Mesenchymal stem cell (in vitro differentiated cells and primary cell): ENCODE results near the gene TANC2.

Source experiments
- DNase-seq: peaks from one replicate; pipeline ENCODE4 v3.0.0-alpha.2; 2013
- H2AFZ ChIP-seq: one replicate; pipeline ENCODE4 v1.6.1; 2013; ENCODE audit warnings: low read depth, mild to moderate bottlenecking, control low read depth, inconsistent platforms, low read length, moderate library complexity
- H2AK5ac ChIP-seq: 2 replicates; pipeline ENCODE4 v1.6.1; 2013; ENCODE audit warnings: low read length, moderate library complexity, mild to moderate bottlenecking, inconsistent platforms; ENCODE audit not compliant: severe bottlenecking
- H2BK120ac ChIP-seq: one replicate; pipeline ENCODE4 v1.6.1; 2013; ENCODE audit warnings: low read depth, mild to moderate bottlenecking, inconsistent platforms, low read length, moderate library complexity
- H2BK12ac ChIP-seq, 2 experiments: one replicate each; pipeline ENCODE4 v1.6.1; 2013; ENCODE audit warnings: inconsistent platforms in 2 of 2, low read length in 2 of 2, mild to moderate bottlenecking in 2 of 2, moderate library complexity in 2 of 2, control low read depth in 1 of 2
- H2BK15ac ChIP-seq: one replicate; pipeline ENCODE4 v1.6.1; 2013; ENCODE audit warnings: mild to moderate bottlenecking, low read depth, inconsistent platforms; ENCODE audit not compliant: poor library complexity, severe bottlenecking
- H2BK5ac ChIP-seq: 2 replicates; pipeline ENCODE4 v1.6.1; 2013; ENCODE audit warnings: low read depth, mild to moderate bottlenecking, low read length, control low read depth, inconsistent platforms; ENCODE audit not compliant: poor library complexity, severe bottlenecking
- H3K14ac ChIP-seq, 2 experiments: one replicate each; pipeline ENCODE4 v1.6.1; 2013; ENCODE audit warnings: inconsistent platforms in 2 of 2, low read length in 2 of 2, control low read depth in 1 of 2, mild to moderate bottlenecking in 1 of 2, moderate library complexity in 1 of 2
- H3K18ac ChIP-seq, 2 experiments: one replicate each; pipeline ENCODE4 v1.6.1; 2013; ENCODE audit warnings: inconsistent platforms in 2 of 2, low read length in 2 of 2, control low read depth in 1 of 2, low read depth in 1 of 2, mild to moderate bottlenecking in 1 of 2
- H3K23ac ChIP-seq, 2 experiments: one replicate each; pipeline ENCODE4 v1.6.1; 2013; ENCODE audit warnings: inconsistent platforms in 2 of 2, low read length in 2 of 2, mild to moderate bottlenecking in 2 of 2, moderate library complexity in 2 of 2, control low read depth in 1 of 2
- H3K27ac ChIP-seq: 2 replicates; pipeline ENCODE4 v1.5.1; 2013; ENCODE audit warnings: mild to moderate bottlenecking, moderate library complexity, low read length, control low read depth, inconsistent platforms; ENCODE audit not compliant: poor library complexity, severe bottlenecking
- H3K27me3 ChIP-seq, 2 experiments: 2 replicates each; pipeline versions ENCODE4 v1.6.1 to v1.7.0; 2013; ENCODE audit warnings: low read length in 2 of 2, mild to moderate bottlenecking in 2 of 2, moderate library complexity in 2 of 2, control low read depth in 1 of 2, inconsistent platforms in 1 of 2; ENCODE audit not compliant: control insufficient read depth in 1 of 2, insufficient read depth in 1 of 2
- H3K36me3 ChIP-seq, 2 experiments: 2 replicates each; pipeline versions ENCODE4 v1.6.1 to v1.7.0; 2013; ENCODE audit warnings: low read length in 2 of 2, control low read depth in 1 of 2, inconsistent platforms in 1 of 2, low read depth in 1 of 2, mild to moderate bottlenecking in 1 of 2; ENCODE audit not compliant: insufficient read depth in 2 of 2, control insufficient read depth in 1 of 2
- H3K4ac ChIP-seq, 2 experiments: one replicate each; pipeline ENCODE4 v1.6.1; 2013; ENCODE audit warnings: inconsistent platforms in 2 of 2, low read length in 2 of 2, mild to moderate bottlenecking in 2 of 2, moderate library complexity in 2 of 2, control low read depth in 1 of 2, low read depth in 1 of 2
- H3K4me1 ChIP-seq: 2 replicates; pipeline ENCODE4 v1.6.1; 2013; ENCODE audit warnings: low read depth, low read length, control low read depth; ENCODE audit not compliant: control insufficient read depth, insufficient read depth
- H3K4me2 ChIP-seq: 2 replicates; pipeline ENCODE4 v1.6.1; 2013; ENCODE audit warnings: low read length, mild to moderate bottlenecking, inconsistent platforms; ENCODE audit not compliant: poor library complexity, severe bottlenecking
- H3K4me3 ChIP-seq, 2 experiments: 2 replicates each; pipeline versions ENCODE4 v1.5.1 to v1.7.0; 2013; ENCODE audit warnings: low read length in 2 of 2, mild to moderate bottlenecking in 2 of 2, control low read depth in 1 of 2, low read depth in 1 of 2; ENCODE audit not compliant: insufficient read depth in 1 of 2
- H3K79me1 ChIP-seq: replicated peaks from 2 replicates; pipeline ENCODE4 v1.6.1; 2013; ENCODE audit warnings: mild to moderate bottlenecking, control low read depth, low read length, inconsistent platforms; ENCODE audit not compliant: poor library complexity, severe bottlenecking
- H3K9ac ChIP-seq: 2 replicates; pipeline ENCODE4 v1.7.0; 2013; ENCODE audit warnings: mild to moderate bottlenecking, low read length, moderate library complexity
- H3K9me3 ChIP-seq: 2 replicates; pipeline ENCODE4 v1.7.0; 2013; ENCODE audit warnings: mild to moderate bottlenecking, low read length; ENCODE audit not compliant: control insufficient read depth
- H4K8ac ChIP-seq: one replicate; pipeline ENCODE4 v1.6.1; 2013; ENCODE audit warnings: inconsistent platforms, mild to moderate bottlenecking, low read length, moderate library complexity
- H4K91ac ChIP-seq: one replicate; pipeline ENCODE4 v1.6.1; 2013; ENCODE audit warnings: mild to moderate bottlenecking, low read length, inconsistent platforms
- WGBS: methylation state at CpG from one replicate; pipeline ENCODE4 v1.1.7; 2013; ENCODE audit warnings: mixed read lengths; 5-methylcytosine and 5-hydroxymethylcytosine counted together

TANC2 gene

DNA sequence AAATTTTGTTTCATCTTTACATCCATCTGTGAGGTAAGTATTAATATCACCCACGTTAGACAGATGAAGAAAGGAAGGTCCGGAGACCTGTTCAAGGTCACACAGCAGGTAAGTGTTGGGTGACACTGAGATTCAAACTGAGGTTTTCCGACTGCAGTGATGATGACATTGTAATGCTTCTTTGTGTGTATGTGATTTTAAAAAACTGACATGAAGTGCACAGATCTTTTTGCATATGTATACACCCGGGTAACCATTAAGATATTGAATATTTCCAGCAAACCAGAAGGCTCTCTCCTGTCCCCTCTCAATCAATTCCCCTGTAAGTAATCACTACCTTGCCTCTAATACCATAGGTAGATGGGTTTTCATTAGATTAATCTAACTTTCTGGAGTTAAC is 1.5 kb upstream of the TANC2 start:
- Histone ChIP-seq H3K4me3 (no peak overlapping the region), H3K9me3 (no peaks in the 10 kb centered on the region), H2AFZ (no peak overlapping the region), H4K91ac (no peak overlapping the region), H3K18ac (no peak overlapping the region), H2BK15ac (no peak overlapping the region), H3K4ac (no peak overlapping the region), H3K4me2 (no peak overlapping the region), H4K8ac (no peak overlapping the region), H3K36me3 (no peaks in the 10 kb centered on the region), H3K23ac (no peak overlapping the region), H3K4me1 (peaks cover 5% of the 10 kb centered on the region), H3K9ac (no peak overlapping the region), H2BK120ac (no peak overlapping the region), H3K27me3 (no peaks in the 10 kb centered on the region), H3K27ac (no peak overlapping the region), H3K14ac (no peak overlapping the region), H2BK12ac (no peak overlapping the region), H3K79me1 (no peaks in the 10 kb centered on the region), H2BK5ac (no peak overlapping the region), H2AK5ac (no peak overlapping the region)
- DNase-seq, result no peak
- WGBS, result 92% methylated on average over 2 of the region's 4 CpGs

DNA sequence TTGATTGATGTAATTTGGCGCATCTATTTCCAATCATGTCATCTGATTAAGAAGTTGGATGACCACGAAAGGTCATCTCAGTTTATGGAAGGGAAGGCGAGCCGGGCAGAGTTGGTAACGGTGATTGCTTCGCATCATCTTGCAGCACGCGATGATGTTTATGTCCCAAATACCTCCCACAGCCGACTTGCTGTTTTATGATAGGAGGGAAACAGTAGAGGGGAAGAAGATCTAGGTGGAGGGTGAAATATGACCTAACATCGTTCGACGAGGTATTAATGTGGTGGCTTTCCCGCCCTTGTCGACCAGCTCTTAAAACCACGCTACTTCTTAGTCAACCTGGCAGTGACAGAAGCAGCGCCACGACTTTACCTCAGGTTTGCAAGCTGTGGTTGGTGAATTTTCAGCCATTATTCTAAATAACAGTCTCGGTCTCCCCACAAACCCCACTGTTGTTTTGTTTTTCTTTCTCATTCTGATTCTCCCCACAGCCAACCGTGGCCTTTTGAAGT is 805 bp upstream of the TANC2 start:
- Histone ChIP-seq H3K4me1 (peaks cover 5% of the 10 kb centered on the region), H2BK5ac (no peak overlapping the region), H2BK15ac (peak overlapping the region; percentile 44), H3K27me3 (no peaks in the 10 kb centered on the region), H2AK5ac (peak overlapping the region; percentile 69), H3K27ac (peak overlapping the region; percentile 86), H3K4me2 (peak overlapping the region; percentile 77), H2BK120ac (no peak overlapping the region), H3K9ac (peak overlapping the region; percentile 86), H3K79me1 (no peaks in the 10 kb centered on the region), H2AFZ (peak overlapping the region; percentile 29), H3K4ac (peak overlapping the region in 1 of 2 experiments; percentile 31), H3K4me3 (peak overlapping the region in 1 of 2 experiments; percentile 77), H3K18ac (peak overlapping the region; percentile 63 to 96), H2BK12ac (peak overlapping the region; percentile 28 to 34), H3K9me3 (no peaks in the 10 kb centered on the region), H4K91ac (no peak overlapping the region), H3K14ac (no peak overlapping the region), H3K36me3 (no peaks in the 10 kb centered on the region), H3K23ac (no peak overlapping the region), H4K8ac (peak overlapping the region; percentile 97)
- 68% methylated on average over 18 of the region's 19 CpGs for WGBS
- DNase-seq, result peak; percentile 25

DNA sequence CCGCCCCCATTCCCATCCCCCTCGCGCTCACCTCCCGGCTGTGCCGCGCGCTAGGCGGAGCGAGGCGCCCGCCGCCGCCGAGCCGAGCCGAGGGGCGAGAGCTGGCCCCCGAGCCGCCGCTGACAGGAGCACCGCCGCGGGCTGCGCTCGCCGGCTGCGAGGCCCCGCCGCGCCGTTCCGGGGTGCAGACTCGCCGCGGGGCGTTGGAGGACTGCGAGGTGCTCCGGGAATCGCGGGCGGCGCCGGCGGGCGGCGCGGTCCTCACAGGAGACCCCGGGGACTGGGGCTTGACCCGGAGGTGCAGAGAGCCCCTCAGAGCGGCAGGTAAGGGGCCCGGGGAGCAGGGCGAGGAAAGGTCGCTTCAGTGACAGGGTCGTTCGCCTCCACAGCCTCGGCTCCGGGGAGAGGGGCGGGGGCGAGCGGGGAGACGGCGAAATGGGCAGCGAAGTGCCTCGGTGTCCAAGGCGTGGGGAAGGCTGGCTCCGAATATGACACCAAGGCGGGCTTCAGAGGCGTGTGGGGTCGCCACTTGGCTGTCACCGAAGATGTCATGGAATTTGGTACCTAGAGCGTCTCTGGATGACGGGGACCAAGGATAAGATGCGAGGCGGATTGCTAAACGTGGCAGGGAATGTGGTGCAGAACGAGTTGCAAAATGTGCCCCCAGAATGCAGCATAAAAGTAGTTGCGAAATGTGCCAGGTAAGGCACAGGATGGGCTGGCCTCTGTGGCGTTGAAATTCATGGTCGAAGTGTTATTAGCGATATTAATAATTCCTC is 580 bp downstream of the TANC2 start:
- H3K9ac ChIP-seq, result peak overlapping the region; percentile 87
- H3K23ac ChIP-seq, result peak overlapping the region in 1 of 2 experiments; percentile 3
- H3K4me2 ChIP-seq, result peak overlapping the region; percentile 45
- peak overlapping the region; percentile 29 for H2BK120ac ChIP-seq
- H2AK5ac ChIP-seq, result no peak overlapping the region
- peak overlapping the region; percentile 57 to 90 for H3K14ac ChIP-seq
- no peaks in the 10 kb centered on the region for H3K79me1 ChIP-seq
- H2AFZ ChIP-seq, result peak overlapping the region; percentile 30
- peak; percentile 47 for DNase-seq
- H3K9me3 ChIP-seq, result no peaks in the 10 kb centered on the region
- H3K4me3 ChIP-seq, result peak overlapping the region; percentile 95 to 97
- peak overlapping the region; percentile 51 for H4K8ac ChIP-seq
- H3K4ac ChIP-seq, result peak overlapping the region in 1 of 2 experiments; percentile 60
- WGBS, result 1% methylated on average over 79 of the region's 80 CpGs
- peaks cover 0 to 2% of the 10 kb centered on the region in 2 experiments for H3K36me3 ChIP-seq
- H2BK15ac ChIP-seq, result peak overlapping the region; percentile 67
- no peak overlapping the region for H2BK12ac ChIP-seq
- H4K91ac ChIP-seq, result no peak overlapping the region
- H2BK5ac ChIP-seq, result peak overlapping the region; percentile 3
- peak overlapping the region; percentile 10 for H3K27ac ChIP-seq
- peaks cover 10% of the 10 kb centered on the region for H3K4me1 ChIP-seq
- no peaks in the 10 kb centered on the region for H3K27me3 ChIP-seq
- peak overlapping the region; percentile 85 to 89 for H3K18ac ChIP-seq

DNA sequence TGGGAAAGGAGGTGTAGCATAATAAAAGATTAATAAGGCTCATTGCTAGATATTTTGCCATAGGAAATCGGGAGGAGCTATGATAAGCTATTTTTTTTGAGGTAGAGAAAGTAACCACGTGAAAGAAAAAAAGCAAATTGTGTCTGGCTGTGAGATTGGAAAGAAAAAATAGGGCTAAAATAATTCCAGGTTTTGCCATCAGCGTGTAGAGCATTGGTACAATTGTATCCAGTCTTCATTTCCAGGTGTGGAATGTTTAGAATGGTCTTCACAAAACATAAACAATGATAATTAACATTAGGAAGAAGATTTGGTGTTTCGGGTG is 1.1 kb downstream of the TANC2 start:
- Histone ChIP-seq H4K8ac (no peak overlapping the region), H2BK12ac (no peak overlapping the region), H3K4ac (no peak overlapping the region), H3K36me3 (peaks cover 0 to 2% of the 10 kb centered on the region in 2 experiments), H4K91ac (no peak overlapping the region), H3K27me3 (no peaks in the 10 kb centered on the region), H3K79me1 (no peaks in the 10 kb centered on the region), H3K14ac (no peak overlapping the region), H2AFZ (no peak overlapping the region), H2BK15ac (no peak overlapping the region), H3K9me3 (no peaks in the 10 kb centered on the region), H3K9ac (peak overlapping the region; percentile 87), H2BK5ac (no peak overlapping the region), H3K4me2 (peak overlapping the region; percentile 45), H3K4me3 (peak overlapping the region; percentile 95 to 97), H2AK5ac (no peak overlapping the region), H3K23ac (no peak overlapping the region), H3K4me1 (peaks cover 10% of the 10 kb centered on the region), H3K27ac (no peak overlapping the region), H3K18ac (no peak overlapping the region), H2BK120ac (no peak overlapping the region)
- no peak for DNase-seq
- 7% methylated on average over 3 of the region's 4 CpGs for WGBS
